Measurements from ENCODE around the gene GATD1.

The GATD1 gene

DNA sequence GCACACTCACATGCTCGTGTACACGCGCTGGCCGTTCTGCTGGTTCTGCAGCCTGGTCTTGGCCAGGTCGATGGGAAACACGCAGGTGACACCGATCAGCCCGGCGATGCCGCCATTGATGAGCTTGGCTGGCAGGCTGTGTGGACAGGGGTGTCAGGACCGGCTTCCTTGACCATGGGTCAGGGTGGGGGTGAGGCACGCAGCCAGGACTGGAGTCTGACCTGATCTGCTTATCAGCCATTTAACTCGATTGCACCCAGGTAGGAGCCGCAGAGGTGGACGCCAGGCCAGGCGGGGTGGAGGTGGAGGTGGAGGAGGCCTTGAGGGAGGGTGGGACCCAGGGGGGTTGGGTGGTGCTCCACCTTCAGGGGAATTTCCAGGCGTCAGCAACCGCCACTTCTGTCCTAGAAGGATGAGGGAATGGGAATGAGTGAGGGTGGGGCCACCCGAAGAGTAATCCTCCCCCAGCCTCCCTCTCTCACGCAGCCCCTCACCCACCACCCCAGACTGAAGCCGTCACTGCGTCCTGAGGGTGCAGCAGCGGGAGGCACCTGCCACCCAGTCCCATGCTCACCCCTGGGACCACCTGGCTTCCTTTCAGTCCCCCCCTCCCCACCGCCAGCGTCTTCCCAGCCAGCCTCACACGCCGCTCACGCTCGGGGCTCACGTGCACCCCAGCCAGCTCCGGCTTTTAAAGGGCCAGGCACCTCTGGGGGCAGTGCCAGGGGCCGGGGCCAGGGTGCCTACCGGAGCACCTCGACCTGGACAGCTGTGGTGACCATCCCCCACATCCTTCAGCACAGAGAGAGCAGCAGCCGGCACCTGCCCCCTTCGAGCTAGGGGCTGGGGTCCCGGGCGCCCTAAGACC lies 17.7 kb upstream of the GATD1 start:
- POLR2A ChIA-PET: no interaction called here
- no peak for DNase-seq
- H3K9me3 ChIP-seq (ENCODE audit: control extremely low read depth in 1 of 5, control insufficient read depth in 4 of 5, insufficient read depth in 2 of 5, low read depth in 1 of 5, low read length in 4 of 5): no peaks in the 10 kb centered on the region
- H3K27ac ChIP-seq (ENCODE audit: insufficient read depth in 1 of 2, low read depth in 1 of 2, low read length in 2 of 2, poor library complexity in 1 of 2, severe bottlenecking in 2 of 2): peak overlapping the region in 1 of 2 experiments; percentile 66
- 83% methylated on average over 20 of the region's 38 CpGs for WGBS (ENCODE audit: insufficient coverage)
- H3K36me3 ChIP-seq (ENCODE audit: control insufficient read depth in 4 of 4, insufficient read depth in 4 of 4, low read length in 3 of 4): peaks cover 4 to 44% (median 24%) of the 10 kb centered on the region in 4 experiments
- H3K4me1 ChIP-seq (ENCODE audit: control extremely low read depth in 1 of 4, control insufficient read depth in 4 of 4, insufficient read depth in 4 of 4, low read length in 3 of 4): peaks cover 4 to 30% (median 26%) of the 10 kb centered on the region in 4 experiments
- CTCF ChIA-PET: interaction anchor here (0.9 to 1.2 kb wide), 2 partner anchors 11 to 16 kb away, joined by 3 read pairs; no protein-coding TSS in a partner anchor
- H3K27me3 ChIP-seq (replicated peaks in 2 of 5; ENCODE audit: control insufficient read depth in 4 of 5, insufficient read depth in 5 of 5, low read length in 4 of 5): peaks cover 0 to 12% (median 2%) of the 10 kb centered on the region in 5 experiments
- peak overlapping the region in 2 of 7 experiments; percentile 91 to 96 for H3K4me3 ChIP-seq (ENCODE audit: control insufficient read depth in 1 of 7, extremely low read depth in 1 of 7, insufficient read depth in 4 of 7, low read depth in 2 of 7, low read length in 6 of 7)

DNA sequence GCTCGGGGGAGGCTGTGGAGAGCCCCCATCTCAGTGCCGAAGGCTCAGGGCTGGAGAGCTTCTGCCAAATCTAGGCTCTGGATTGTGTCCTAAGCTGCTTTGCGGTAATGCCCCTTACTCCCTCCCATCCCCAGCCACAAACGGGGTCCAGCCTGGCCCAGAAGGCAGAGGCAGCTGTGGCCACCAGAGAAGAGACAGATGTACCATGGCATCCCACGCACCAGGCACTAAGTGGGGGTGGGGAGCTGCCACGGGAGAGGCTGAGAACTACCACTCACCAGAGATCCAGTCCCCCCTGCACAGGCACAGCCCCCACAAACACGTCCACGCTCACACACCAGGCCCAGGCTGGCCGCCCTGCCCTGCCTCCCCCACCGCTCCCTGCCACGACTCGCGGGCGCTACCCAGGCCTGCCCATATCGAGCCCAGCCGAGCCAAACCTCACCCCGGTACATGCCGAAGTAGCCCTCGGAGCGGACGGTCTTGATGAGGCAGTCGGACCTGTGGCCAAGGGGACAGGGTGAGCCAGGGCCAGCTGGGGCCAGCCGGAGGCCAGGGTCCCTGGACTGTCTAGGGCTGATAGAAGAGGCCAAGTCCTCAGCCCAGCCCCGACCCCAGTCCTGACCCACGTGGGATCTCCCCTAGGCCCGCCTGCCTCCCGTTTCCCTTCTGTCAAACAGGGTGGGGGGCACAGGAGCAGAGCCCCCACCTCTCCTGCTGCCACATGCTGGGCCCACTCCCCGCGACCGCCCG lies 16.9 kb upstream of the GATD1 start:
- Histone ChIP-seq H3K27ac (ENCODE audit: insufficient read depth in 1 of 2, low read depth in 1 of 2, low read length in 2 of 2, poor library complexity in 1 of 2, severe bottlenecking in 2 of 2) (no peak overlapping the region), H3K36me3 (ENCODE audit: control insufficient read depth in 4 of 4, insufficient read depth in 4 of 4, low read length in 3 of 4) (peaks cover 4 to 35% (median 20%) of the 10 kb centered on the region in 4 experiments), H3K4me1 (ENCODE audit: control extremely low read depth in 1 of 4, control insufficient read depth in 4 of 4, insufficient read depth in 4 of 4, low read length in 3 of 4) (peaks cover 4 to 30% (median 26%) of the 10 kb centered on the region in 4 experiments), H3K9me3 (ENCODE audit: control extremely low read depth in 1 of 5, control insufficient read depth in 4 of 5, insufficient read depth in 2 of 5, low read depth in 1 of 5, low read length in 4 of 5) (no peaks in the 10 kb centered on the region), H3K4me3 (ENCODE audit: control insufficient read depth in 1 of 7, extremely low read depth in 1 of 7, insufficient read depth in 4 of 7, low read depth in 2 of 7, low read length in 6 of 7) (no peak overlapping the region), H3K27me3 (replicated peaks in 2 of 5; ENCODE audit: control insufficient read depth in 4 of 5, insufficient read depth in 5 of 5, low read length in 4 of 5) (peaks cover 0 to 19% (median 6%) of the 10 kb centered on the region in 5 experiments)
- ChIA-PET CTCF (interaction anchor here (0.9 kb wide), 1 partner anchor 15 kb away, joined by 3 read pairs; no protein-coding TSS in a partner anchor), POLR2A (no interaction called here)
- 96% methylated on average over 28 of the region's 31 CpGs for WGBS (ENCODE audit: insufficient coverage)
- no peak for DNase-seq

DNA sequence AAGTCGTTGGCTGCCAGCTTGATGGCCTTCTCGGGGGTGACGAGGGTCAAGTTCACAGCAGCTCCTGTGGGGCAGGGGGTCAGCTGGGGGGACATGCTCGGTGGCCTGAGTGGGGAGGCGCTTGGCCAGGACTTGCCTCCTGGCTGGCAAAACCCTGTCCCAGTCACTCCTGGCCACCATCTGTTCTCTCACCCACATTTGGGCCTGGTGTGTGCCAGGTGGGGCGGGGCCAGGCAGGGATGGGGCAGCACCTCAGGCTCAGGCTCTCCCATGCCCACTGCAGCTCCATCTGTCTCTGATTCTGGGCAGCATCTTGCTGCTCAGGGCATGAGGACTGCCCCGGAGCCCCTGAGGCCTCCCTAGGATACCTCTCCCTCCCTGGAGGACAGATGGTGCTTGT lies 16.3 kb upstream of the GATD1 start:
- H3K36me3 ChIP-seq (ENCODE audit: control insufficient read depth in 4 of 4, insufficient read depth in 4 of 4, low read length in 3 of 4): peaks cover 4 to 34% (median 20%) of the 10 kb centered on the region in 4 experiments
- no peaks in the 10 kb centered on the region for H3K9me3 ChIP-seq (ENCODE audit: control extremely low read depth in 1 of 5, control insufficient read depth in 4 of 5, insufficient read depth in 2 of 5, low read depth in 1 of 5, low read length in 4 of 5)
- H3K27ac ChIP-seq (ENCODE audit: insufficient read depth in 1 of 2, low read depth in 1 of 2, low read length in 2 of 2, poor library complexity in 1 of 2, severe bottlenecking in 2 of 2): no peak overlapping the region
- 95% methylated on average over 7 of the region's 7 CpGs for WGBS (ENCODE audit: insufficient coverage)
- DNase-seq: no peak
- peaks cover 0 to 25% (median 9%) of the 10 kb centered on the region in 5 experiments for H3K27me3 ChIP-seq (replicated peaks in 2 of 5; ENCODE audit: control insufficient read depth in 4 of 5, insufficient read depth in 5 of 5, low read length in 4 of 5)
- peaks cover 4 to 30% (median 26%) of the 10 kb centered on the region in 4 experiments for H3K4me1 ChIP-seq (ENCODE audit: control extremely low read depth in 1 of 4, control insufficient read depth in 4 of 4, insufficient read depth in 4 of 4, low read length in 3 of 4)
- POLR2A ChIA-PET: no interaction called here
- CTCF ChIA-PET: interaction anchor here (0.7 kb wide), 1 partner anchor 66 kb away, joined by 3 read pairs; no protein-coding TSS in a partner anchor
- no peak overlapping the region for H3K4me3 ChIP-seq (ENCODE audit: control insufficient read depth in 1 of 7, extremely low read depth in 1 of 7, insufficient read depth in 4 of 7, low read depth in 2 of 7, low read length in 6 of 7)

DNA sequence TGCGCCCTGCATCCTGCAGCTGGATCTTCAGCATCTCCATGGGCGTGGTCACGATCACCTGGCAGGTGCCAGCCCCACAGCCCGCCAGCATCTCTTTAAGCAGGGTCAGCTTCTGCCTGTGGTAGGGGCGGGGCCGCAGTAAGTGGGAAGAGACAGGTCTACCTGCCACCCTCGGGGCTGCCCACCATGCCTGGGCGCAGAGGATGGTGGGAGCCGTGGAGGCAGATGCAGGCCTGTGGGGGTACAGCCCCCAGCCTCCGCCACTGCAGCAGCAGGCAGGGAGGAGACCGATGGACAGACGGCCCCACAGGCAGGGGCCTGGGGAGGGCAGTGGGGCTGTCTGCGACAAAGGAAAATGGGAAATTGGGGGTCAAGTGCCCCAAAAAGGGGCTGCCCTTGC lies 15.6 kb upstream of the GATD1 start:
- ChIA-PET CTCF (interaction anchor here (0.7 kb wide), 1 partner anchor 65 kb away, joined by 3 read pairs; no protein-coding TSS in a partner anchor), POLR2A (no interaction called here)
- H3K27ac ChIP-seq (ENCODE audit: insufficient read depth in 1 of 2, low read depth in 1 of 2, low read length in 2 of 2, poor library complexity in 1 of 2, severe bottlenecking in 2 of 2): no peak overlapping the region
- 95% methylated on average over 10 of the region's 13 CpGs for WGBS (ENCODE audit: insufficient coverage)
- no peak overlapping the region for H3K4me3 ChIP-seq (ENCODE audit: control insufficient read depth in 1 of 7, extremely low read depth in 1 of 7, insufficient read depth in 4 of 7, low read depth in 2 of 7, low read length in 6 of 7)
- H3K27me3 ChIP-seq (replicated peaks in 2 of 5; ENCODE audit: control insufficient read depth in 4 of 5, insufficient read depth in 5 of 5, low read length in 4 of 5): peaks cover 0 to 30% (median 9%) of the 10 kb centered on the region in 5 experiments
- H3K4me1 ChIP-seq (ENCODE audit: control extremely low read depth in 1 of 4, control insufficient read depth in 4 of 4, insufficient read depth in 4 of 4, low read length in 3 of 4): peaks cover 4 to 32% (median 27%) of the 10 kb centered on the region in 4 experiments
- peaks cover 4 to 34% (median 20%) of the 10 kb centered on the region in 4 experiments for H3K36me3 ChIP-seq (ENCODE audit: control insufficient read depth in 4 of 4, insufficient read depth in 4 of 4, low read length in 3 of 4)
- DNase-seq: no peak
- H3K9me3 ChIP-seq (ENCODE audit: control extremely low read depth in 1 of 5, control insufficient read depth in 4 of 5, insufficient read depth in 2 of 5, low read depth in 1 of 5, low read length in 4 of 5): no peaks in the 10 kb centered on the region

DNA sequence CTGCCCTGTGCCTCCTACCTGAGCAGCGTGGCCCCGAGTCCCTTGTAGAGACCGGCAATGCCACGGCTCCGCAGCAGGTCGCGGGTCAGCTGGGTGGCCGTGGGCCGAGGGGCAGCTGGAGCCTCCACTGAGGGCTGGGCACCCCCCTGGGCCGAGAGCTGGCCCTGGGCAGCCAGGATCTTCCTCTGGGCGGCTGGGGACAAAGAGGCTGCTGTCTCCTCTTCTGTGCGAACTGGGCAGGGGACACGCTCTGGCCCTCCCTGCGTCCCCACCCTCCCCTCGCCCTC lies 15.2 kb upstream of the GATD1 start:
- CTCF ChIA-PET: no interaction called here

DNA sequence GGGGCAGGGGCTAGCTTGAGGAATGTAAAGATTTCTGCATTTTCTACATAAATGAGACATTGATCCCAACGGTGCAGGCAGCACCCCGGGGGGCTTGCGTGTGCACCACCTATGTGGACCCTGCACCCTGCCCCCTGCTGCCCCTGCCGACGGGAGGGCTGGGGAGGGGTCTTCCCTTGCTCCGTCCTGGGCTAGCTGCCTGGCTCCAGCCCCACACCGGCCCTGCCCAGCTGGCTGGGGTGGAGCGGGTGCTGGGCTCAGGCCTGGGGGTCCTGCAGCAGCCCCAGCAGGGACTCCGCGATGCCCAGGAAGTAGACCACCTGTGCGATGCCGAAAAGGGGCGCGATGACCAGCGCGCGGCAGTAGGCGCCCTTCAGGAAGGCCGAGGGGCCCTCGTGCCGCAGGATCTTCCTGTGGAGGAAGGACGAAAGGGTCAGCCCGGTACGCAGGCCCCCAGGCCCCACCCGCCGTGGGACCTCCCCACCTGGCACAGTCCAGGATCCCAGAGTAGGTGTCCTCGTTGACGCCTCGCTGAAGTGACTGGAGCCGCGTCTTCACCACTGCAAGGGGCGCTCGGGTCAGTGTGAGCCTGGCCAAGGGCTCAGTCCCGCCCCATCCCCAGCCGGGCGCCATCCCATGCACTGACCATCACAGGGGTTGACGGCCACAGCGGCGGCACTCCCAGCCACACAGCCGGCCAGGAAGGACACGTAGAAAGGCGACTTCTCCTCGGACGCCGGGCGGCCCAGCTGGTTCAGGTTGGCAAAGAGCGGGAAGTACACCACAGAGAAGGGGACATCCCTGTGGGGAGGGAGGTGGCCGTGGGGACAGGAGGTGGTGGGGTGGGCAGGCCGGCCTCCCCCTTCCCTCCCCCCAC lies 14.6 kb upstream of the GATD1 start:
- CTCF ChIA-PET: no interaction called here
- Histone ChIP-seq H3K27me3 (replicated peaks in 2 of 5; ENCODE audit: control insufficient read depth in 4 of 5, insufficient read depth in 5 of 5, low read length in 4 of 5) (peaks cover 0 to 30% (median 9%) of the 10 kb centered on the region in 5 experiments), H3K4me3 (ENCODE audit: control insufficient read depth in 1 of 7, extremely low read depth in 1 of 7, insufficient read depth in 4 of 7, low read depth in 2 of 7, low read length in 6 of 7) (no peak overlapping the region), H3K27ac (ENCODE audit: insufficient read depth in 1 of 2, low read depth in 1 of 2, low read length in 2 of 2, poor library complexity in 1 of 2, severe bottlenecking in 2 of 2) (no peak overlapping the region), H3K9me3 (ENCODE audit: control extremely low read depth in 1 of 5, control insufficient read depth in 4 of 5, insufficient read depth in 2 of 5, low read depth in 1 of 5, low read length in 4 of 5) (no peaks in the 10 kb centered on the region), H3K36me3 (ENCODE audit: control insufficient read depth in 4 of 4, insufficient read depth in 4 of 4, low read length in 3 of 4) (peaks cover 4 to 34% (median 20%) of the 10 kb centered on the region in 4 experiments), H3K4me1 (ENCODE audit: control extremely low read depth in 1 of 4, control insufficient read depth in 4 of 4, insufficient read depth in 4 of 4, low read length in 3 of 4) (peaks cover 4 to 29% (median 24%) of the 10 kb centered on the region in 4 experiments)
- DNase-seq: no peak
- WGBS (ENCODE audit: insufficient coverage): 96% methylated on average over 27 of the region's 49 CpGs
- POLR2A ChIA-PET: no interaction called here

More for the DNA sequence above, 15.2 kb upstream of the GATD1 start:
- Histone ChIP-seq H3K27ac (ENCODE audit: insufficient read depth in 1 of 2, low read depth in 1 of 2, low read length in 2 of 2, poor library complexity in 1 of 2, severe bottlenecking in 2 of 2) (no peak overlapping the region), H3K4me1 (ENCODE audit: control extremely low read depth in 1 of 4, control insufficient read depth in 4 of 4, insufficient read depth in 4 of 4, low read length in 3 of 4) (peaks cover 4 to 33% (median 29%) of the 10 kb centered on the region in 4 experiments), H3K27me3 (replicated peaks in 2 of 5; ENCODE audit: control insufficient read depth in 4 of 5, insufficient read depth in 5 of 5, low read length in 4 of 5) (peaks cover 0 to 30% (median 9%) of the 10 kb centered on the region in 5 experiments), H3K9me3 (ENCODE audit: control extremely low read depth in 1 of 5, control insufficient read depth in 4 of 5, insufficient read depth in 2 of 5, low read depth in 1 of 5, low read length in 4 of 5) (no peaks in the 10 kb centered on the region), H3K4me3 (ENCODE audit: control insufficient read depth in 1 of 7, extremely low read depth in 1 of 7, insufficient read depth in 4 of 7, low read depth in 2 of 7, low read length in 6 of 7) (no peak overlapping the region), H3K36me3 (ENCODE audit: control insufficient read depth in 4 of 4, insufficient read depth in 4 of 4, low read length in 3 of 4) (peaks cover 4 to 34% (median 20%) of the 10 kb centered on the region in 4 experiments)
- POLR2A ChIA-PET: no interaction called here
- no peak for DNase-seq
- WGBS (ENCODE audit: insufficient coverage): 97% methylated on average over 10 of the region's 15 CpGs

Measured in common myeloid progenitor, CD34-positive (primary cell).